ENCODE data around the gene WDFY2. TPM values are rescaled to one million over a fixed set of nuclear protein-coding genes. Genes with fewer than 3 reads are reported as not detected.
A peak's percentile ranks its signal among the peaks of the same experiment; 100 is the strongest.

WDFY2 gene
- total and polyA plus RNA-seq, 2 of the 8 experiments (the other 6 are each of a cell fraction or from before 2014, with no cell fraction given): 13.9 to 29.0 TPM

DNA sequence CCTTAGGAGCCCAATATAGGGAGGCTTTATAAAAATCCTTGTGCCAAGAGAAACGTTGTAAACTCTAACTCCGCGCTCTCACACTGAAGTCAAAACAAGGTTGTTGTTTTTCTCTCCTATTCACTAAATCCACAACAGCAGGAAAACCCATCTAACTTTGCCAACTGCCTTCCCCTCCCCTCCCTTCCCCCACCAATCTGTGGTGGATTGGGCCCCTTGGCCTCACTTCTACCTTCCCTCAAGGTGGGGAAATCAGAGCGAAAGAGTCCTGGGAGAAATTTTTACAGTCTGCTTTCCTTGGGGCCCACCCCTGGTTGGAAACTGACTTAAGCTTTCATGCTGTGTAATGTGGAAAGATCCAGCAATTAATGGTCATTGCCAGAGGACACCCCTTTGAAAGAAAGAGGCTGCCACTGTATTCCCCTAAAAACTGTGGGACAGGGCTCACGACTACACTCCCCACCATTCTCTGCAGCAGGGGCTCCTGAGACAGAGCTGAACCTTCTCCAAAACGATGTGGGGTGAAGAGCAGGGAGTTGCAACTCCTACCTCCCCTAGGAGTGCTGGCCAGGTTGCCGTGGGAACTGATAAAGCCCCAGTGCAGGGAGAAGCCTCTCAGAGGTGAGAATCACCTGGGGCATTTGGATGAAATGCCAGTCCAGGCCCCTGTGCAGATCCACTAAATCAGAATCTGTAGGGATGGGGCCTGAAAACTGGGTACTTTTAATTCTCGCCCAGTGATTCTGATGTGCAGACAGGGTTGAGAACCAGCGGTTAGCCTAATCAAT, 218.6 kb downstream of the WDFY2 start:
- H2BK120ac ChIP-seq (replicated peaks; ENCODE audit: low read depth, low read length): no peak overlapping the region
- FAIRE-seq (no peak), DNase-seq (ENCODE audit: low read depth in 1 of 2, low spot score in 2 of 2) (no peak)
- peaks cover 8% of the 10 kb centered on the region for H3K23me2 ChIP-seq (ENCODE audit: low read depth, low read length)
- no peak overlapping the region for H3K27ac ChIP-seq (ENCODE audit: low read depth, low read length)
- peak overlapping the region; percentile 81 for H4K91ac ChIP-seq (replicated peaks; ENCODE audit: insufficient read length, low read length)
- 0 out of 7 replicates have a peak, but pooled peaks cover 0 to 2% (median 0%) of the 10 kb centered on the region in 4 experiments for H3K27me3 ChIP-seq (replicated peaks in 1 of 4; ENCODE audit: control insufficient read depth in 3 of 4, extremely low read depth in 1 of 4, insufficient read depth in 3 of 4, low read length in 3 of 4)
- H2BK5ac ChIP-seq (ENCODE audit: low read depth, low read length): peak overlapping the region; percentile 88
- peak overlapping the region; percentile 94; the same call in 1 of the 2 replicates for H2BK12ac ChIP-seq (ENCODE audit: low read depth, low read length)
- no peaks in the 10 kb centered on the region for H3K36me3 ChIP-seq (ENCODE audit: control insufficient read depth in 2 of 4, insufficient read depth in 4 of 4, low read length in 3 of 4)
- no peaks in the 10 kb centered on the region for H3K79me2 ChIP-seq (ENCODE audit: control insufficient read depth in 1 of 2, insufficient read depth in 2 of 2, low read length in 2 of 2)
- H2BK20ac ChIP-seq (ENCODE audit: low read length): no peak overlapping the region; the same call in 1 of the 2 replicates
- H3K18ac ChIP-seq (ENCODE audit: extremely low read depth, low read length): peak overlapping the region; percentile 97
- H2BK15ac ChIP-seq (ENCODE audit: low read length): no peak overlapping the region
- no peak overlapping the region for H3K4ac ChIP-seq (replicated peaks; ENCODE audit: insufficient read length, low read depth, low read length)
- no peak overlapping the region for H2AFZ ChIP-seq (ENCODE audit: low read length)
- no peak overlapping the region for H3K23ac ChIP-seq (ENCODE audit: insufficient read length)
- H4K5ac ChIP-seq (ENCODE audit: insufficient read length, low read depth, low read length): no peak overlapping the region
- no peak overlapping the region for H3K56ac ChIP-seq (replicated peaks; ENCODE audit: insufficient read length, low read depth, low read length)
- H3K4me3 ChIP-seq (ENCODE audit: extremely low read depth in 1 of 4, insufficient read depth in 2 of 4, low read depth in 3 of 4, low read length in 4 of 4): peak overlapping the region; percentile 69 to 80 (median 78); a peak in 7 of 8 replicates
- peak overlapping the region; percentile 80 to 89 for H3K4me2 ChIP-seq (ENCODE audit: insufficient read depth in 1 of 2, low read depth in 2 of 2, low read length in 2 of 2)
- H3K9me3 ChIP-seq (ENCODE audit: insufficient read depth in 2 of 2, low read depth in 1 of 2, low read length in 1 of 2): no peaks in the 10 kb centered on the region
- no peak overlapping the region for H3K14ac ChIP-seq (ENCODE audit: insufficient read length)
- H4K20me1 ChIP-seq (replicated peaks in 1 of 2; ENCODE audit: control insufficient read depth in 1 of 2, insufficient read depth in 2 of 2, low read length in 2 of 2): no peaks in the 10 kb centered on the region
- H3K79me1 ChIP-seq (ENCODE audit: low read depth, low read length): no peaks in the 10 kb centered on the region
- H3K9ac ChIP-seq (replicated peaks in 1 of 4; ENCODE audit: extremely low read depth in 1 of 4, low read depth in 3 of 4, low read length in 3 of 4): peak overlapping the region in 2 of 4 experiments; percentile 92 to 93; a peak in 4 of 7 replicates
- TF ChIP-seq CBX5 (IDR thresholded peaks at IDR 0.05; ENCODE audit: low read depth, low read length): no peak
- peak; percentile 14 for TF ChIP-seq SAP30 (IDR thresholded peaks at IDR 0.05; ENCODE audit: insufficient read depth, insufficient replicate concordance, low read length)
- no peak for TF ChIP-seq RAD21 (IDR thresholded peaks at IDR 0.05 in 1 of 2, conservative IDR thresholded peaks at IDR 0.05 in 1 of 2; ENCODE audit: low read depth in 2 of 2, low read length in 2 of 2)
- H3K4me1 ChIP-seq (replicated peaks in 1 of 4; ENCODE audit: control insufficient read depth in 3 of 4, insufficient read depth in 4 of 4, low read length in 3 of 4): peaks cover 12 to 21% (median 16%) of the 10 kb centered on the region in 4 experiments
- no peak overlapping the region for H4K8ac ChIP-seq (ENCODE audit: extremely low read depth, insufficient read depth, low read length)
- POLR2A ChIA-PET (ENCODE audit: partially characterized antibody): interaction anchor here (1.3 to 2.6 kb wide), 4 partner anchors 9 to 370 kb away, joined by 3 to 11 read pairs (median 4); partner anchors contain the start of gene INTS6
- CTCF ChIA-PET (ENCODE audit: partially characterized antibody): interaction anchor here (0.6 to 2.5 kb wide), 2 partner anchors 13 to 61 kb away, joined by 3 to 13 read pairs; no protein-coding TSS in a partner anchor
- H2AK5ac ChIP-seq (ENCODE audit: low read depth, low read length): 0 out of 2 replicates have a peak overlapping the region, but pooled peaks have one; percentile 13
- whole genome bisulfite sequencing, 2 experiments (ENCODE audit: extremely low coverage in 1 of 2, insufficient coverage in 1 of 2, insufficient read length in 1 of 2, insufficient replicate concordance in 2 of 2, low coverage in 1 of 2, low lambda C conversion rate in 2 of 2, missing lambda C conversion rate in 1 of 2): 69% methylated on average over 9 of the region's 9 CpGs; no CpG with 5 or more reads in 1 of the 2 experiments

Measured in H1 (cell line).